GM18508 (cell line): ENCODE data around the gene TC2N.

Experiments
- ATAC-seq: cut with Tn5 transposase; IDR thresholded peaks from one replicate; pipeline ENCODE4 v1.9.1; 2021; ENCODE audit warnings: moderate number of reproducible peaks; ENCODE audit not compliant: insufficient read depth, unreplicated experiment

Gene TC2N

DNA sequence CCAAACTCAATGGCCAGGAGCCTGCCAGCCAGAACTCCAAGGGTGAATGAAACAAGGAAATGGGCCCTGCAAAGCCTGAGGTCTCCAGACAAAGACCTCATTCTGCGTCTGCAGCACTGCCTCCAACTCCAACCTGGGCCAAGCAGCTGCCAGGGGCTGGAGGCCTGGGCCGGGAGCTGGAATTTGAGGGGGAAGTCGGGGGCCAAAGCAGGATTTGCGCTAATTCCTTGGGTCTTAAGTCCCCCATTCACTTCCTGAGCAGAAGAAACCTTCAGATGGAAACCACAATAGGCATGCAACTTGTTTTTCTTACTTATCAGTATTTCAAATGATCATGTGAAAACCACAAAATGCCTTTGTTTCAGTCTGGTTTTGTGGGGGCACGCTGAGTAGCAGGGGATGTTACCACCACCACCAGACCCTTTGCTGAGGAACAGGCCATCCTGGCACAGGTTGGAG lies 23.0 kb upstream of the TC2N start:
- ATAC-seq, result no peak

DNA sequence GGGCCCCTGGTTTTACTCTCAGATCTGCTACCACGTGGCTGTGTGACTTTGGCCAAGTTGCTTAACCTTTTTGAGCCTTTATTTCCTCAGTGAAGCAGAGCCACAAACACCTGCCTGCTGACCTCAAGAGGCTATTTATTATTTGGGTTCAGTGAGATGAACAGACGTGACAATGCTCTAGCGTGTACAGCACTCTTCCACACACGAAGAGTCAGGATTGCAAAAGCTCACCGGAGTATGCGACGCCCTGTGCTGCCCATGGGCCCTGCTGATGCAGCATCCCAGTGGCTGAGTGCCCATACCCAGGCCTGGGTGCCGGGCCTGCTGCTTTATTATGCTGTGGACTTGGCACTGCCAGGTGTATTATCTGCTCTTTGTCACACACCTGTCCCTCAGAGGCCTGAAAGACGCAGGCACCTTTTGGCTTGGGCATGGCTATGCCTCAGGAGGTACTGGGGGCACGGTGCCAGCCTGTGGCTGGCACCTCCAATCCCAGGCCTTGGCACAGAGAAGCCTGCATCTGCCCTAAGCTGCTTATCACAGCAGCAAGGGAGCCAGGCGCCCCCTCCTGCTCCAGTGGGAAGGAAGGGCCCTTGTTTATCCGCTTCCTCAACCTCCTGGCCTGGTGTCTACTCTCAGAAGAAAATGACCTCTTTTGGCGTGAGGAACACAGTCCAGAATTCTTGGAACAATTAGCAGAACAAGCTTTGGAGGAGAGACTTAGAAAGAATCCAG lies 22.3 kb upstream of the TC2N start:
- no peak for ATAC-seq

DNA sequence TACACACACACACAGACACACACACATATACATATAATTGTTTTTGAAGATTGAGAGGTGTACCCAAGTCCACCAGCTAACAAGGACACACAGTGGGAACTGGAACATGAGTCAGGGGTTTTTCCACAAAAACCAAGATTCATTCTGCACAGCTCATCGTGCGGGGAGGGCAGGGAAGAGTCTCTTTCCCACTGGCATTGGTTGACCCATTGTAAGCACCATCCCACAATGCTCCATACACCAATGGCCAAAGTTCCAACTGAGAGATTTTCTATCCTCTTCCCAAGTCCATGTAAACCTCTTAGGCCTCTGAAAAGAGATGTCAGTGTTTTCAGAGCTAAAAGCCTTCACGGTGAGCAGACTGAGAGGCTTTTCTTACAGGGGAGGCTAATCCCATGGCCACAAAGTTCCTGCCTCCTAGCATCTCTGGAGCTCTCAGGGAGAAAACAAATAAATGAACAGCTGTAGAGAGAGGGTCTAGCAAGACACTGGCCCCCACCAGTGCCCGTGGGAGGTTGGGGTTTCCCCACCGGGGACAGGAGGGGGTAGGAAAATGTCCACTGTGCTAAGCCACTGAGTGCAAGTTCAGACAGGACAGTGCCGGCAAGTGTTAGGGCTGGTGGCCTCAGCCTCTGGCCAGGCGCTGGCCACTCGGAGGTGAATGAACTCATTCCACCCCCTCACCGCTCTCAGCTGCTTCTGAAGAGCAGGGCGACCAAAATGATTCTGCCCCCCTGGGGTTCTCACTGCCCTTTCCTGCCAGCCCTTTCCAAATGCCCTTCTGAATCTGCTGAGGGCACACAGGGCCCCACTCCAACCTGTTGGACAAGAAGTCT lies 21.5 kb upstream of the TC2N start:
- ATAC-seq, result no peak

GRCh38 chr14:91886961-91887360 lies 19.6 kb upstream of the TC2N start:
- ATAC-seq, result no peak

DNA sequence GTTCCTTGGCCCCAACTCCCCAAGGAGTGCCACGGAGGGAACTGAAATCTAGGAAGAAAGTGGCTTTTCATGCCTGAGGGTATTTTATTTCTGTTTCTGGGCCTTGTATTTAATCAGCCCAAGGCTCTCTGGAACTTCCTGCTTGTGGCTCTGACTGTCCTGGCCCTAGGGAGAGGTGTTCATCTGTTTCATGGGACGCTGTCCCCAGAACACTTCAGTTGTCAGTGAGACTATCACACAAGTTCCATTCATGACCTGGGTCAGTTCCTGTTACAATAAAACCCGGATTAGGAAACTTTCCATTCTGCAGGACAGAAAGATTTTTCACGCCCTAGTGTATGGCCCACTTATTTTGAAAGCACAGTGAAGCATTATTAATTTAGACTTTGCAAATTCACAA lies 18.5 kb upstream of the TC2N start:
- no peak for ATAC-seq

GRCh38 chr14:91885113-91885712 lies 17.9 kb upstream of the TC2N start:
- ATAC-seq, result no peak

DNA sequence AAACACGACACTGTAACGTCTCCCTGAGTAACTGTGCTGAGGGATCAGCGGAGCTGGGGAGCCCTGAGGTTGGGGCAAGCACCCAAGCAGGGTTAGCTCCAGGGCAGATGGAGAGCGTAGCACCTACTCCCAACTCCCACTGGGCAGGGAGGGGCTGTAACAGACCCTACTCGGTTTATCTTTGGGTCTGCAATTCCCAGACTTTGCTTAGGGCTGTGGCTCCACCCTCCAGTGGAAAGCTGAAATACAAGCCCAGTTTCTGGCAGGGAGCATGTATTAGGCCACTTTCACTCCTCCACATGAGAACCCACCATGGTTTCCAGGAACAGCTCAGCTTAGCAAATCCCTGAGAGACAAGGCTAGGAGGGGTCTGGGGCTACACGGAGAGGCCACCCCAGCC lies 17.3 kb upstream of the TC2N start:
- ATAC-seq, result no peak

GRCh38 chr14:91883753-91884152 lies 16.4 kb upstream of the TC2N start:
- no peak for ATAC-seq

DNA sequence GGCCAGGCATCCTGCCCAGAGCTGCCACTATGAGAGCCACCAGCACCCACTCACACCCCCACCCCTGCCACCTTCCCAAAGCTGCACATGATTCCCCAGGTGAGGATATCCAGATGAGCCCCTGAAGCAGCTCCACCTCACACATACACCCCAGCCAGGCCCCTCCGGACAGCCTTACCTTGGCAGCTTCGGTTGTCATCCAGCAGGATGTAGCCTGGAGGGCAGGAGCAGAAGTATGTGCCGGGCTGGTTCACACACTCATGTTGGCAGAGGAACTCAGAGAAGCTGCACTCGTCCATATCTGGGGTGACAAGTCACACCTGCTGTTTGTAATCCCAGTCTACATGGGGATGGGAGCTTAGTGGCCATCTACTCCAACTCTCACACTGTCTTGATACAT lies 15.4 kb upstream of the TC2N start:
- ATAC-seq, result no peak

GRCh38 chr14:91882369-91882768 lies 15.0 kb upstream of the TC2N start:
- no peak for ATAC-seq

- ATAC-seq, result no peak
These were observed 11.9 kb upstream of the TC2N start for GRCh38 chr14:91879196-91879595.

DNA sequence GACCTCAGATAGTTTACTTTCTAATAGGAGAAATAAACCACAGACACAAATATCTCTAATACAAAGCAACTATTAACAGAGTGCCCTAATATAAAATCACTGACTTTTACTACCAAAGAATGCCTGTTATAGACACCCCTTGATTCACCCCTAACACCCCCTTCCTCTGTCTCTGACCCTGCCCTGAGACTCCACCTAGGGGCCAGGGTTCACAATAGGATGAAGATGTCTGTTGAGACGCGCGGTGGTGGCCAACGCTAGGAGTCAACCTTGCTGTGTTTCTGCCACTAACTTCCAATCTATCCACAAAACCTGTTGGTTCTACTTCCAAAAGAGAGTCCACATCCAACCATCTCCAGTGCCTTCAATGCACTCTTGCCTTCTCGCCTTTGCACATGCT lies 10.9 kb upstream of the TC2N start:
- no peak for ATAC-seq

- no peak for ATAC-seq
These were observed 10.1 kb upstream of the TC2N start for GRCh38 chr14:91877376-91877915.

- no peak for ATAC-seq
These were observed 9.2 kb upstream of the TC2N start for GRCh38 chr14:91876492-91876891.

- no peak for ATAC-seq
These were observed 8.4 kb upstream of the TC2N start for GRCh38 chr14:91875525-91876286.

- peak; percentile 43 for ATAC-seq
These were observed 6.4 kb upstream of the TC2N start for GRCh38 chr14:91873471-91874415.

DNA sequence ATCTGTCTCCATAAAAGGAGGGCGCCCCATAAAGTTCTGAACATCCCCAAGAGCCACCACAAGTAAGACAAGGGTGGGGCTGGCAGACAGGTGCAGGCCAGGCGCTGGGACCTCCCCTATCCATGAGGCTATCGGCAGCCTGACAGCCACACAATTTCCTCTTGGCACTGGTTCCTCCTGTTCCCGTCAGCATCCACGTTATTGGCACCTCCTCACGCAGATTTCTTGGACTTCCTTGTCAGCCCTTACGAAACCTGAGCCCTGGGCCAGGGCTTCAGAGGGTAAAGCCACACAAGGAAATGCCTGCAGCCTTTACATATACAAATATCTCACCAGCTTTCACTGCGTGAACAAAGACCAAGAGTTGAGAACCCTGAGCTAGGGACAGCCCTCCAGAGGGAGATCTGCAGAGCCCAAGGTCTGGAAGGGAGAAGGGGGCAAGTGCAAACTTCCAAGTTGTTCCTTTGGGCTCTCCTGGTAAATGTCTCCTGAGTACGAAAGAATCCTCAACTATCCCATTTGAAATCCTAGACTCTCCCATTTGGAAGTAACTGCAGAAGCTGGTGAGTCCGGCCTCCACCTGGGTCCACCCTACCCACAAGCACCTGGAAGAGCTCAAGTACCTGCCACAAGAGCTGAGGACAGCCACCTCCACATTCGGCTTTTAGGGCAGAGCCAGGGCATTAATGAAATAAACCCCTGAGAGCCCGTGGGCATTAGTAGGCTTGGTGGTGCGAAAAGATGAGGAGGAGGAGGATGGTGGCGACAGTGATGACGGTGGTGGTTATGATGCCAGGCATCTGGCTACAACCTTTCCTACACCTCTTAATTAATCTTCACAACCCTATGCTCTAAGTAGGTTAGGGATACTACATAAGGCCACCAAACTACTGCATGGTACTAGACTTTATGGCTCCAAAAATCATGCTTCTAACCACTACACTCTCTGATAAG lies 5.5 kb upstream of the TC2N start:
- ATAC-seq, result no peak

GRCh38 chr14:91872011-91872501 lies 4.7 kb upstream of the TC2N start:
- ATAC-seq, result no peak
